AG04449 (cell line): Measurements from ENCODE around the gene FBXW8.

Source experiments
- CTCF ChIA-PET: fragments of 350-600 bp; formaldehyde crosslinking; extraction: SDS; loops from one replicate; lab custom pipeline; 2021; ENCODE audit warnings: antibody characterized with exemption; lab: Yijun Ruan, JAX
- POLR2A ChIA-PET: fragments of 400-600, 350-600 bp; formaldehyde crosslinking; extraction: SDS; loops from one replicate; lab custom pipeline; 2020; ENCODE audit warnings: antibody characterized with exemption, inconsistent platforms; lab: Yijun Ruan, JAX
- DNase-seq: peaks from one replicate; pipeline ENCODE4 v3.0.0-alpha.2; 2010; ENCODE audit warnings: low read depth, low spot score
- H3K4me3 ChIP-seq: 2 replicates; pipeline ENCODE4 v1.5.1; 2011; ENCODE audit warnings: low read depth, mild to moderate bottlenecking, control low read depth, low read length
- TF ChIP-seq, protein P1 (sequence below): IDR thresholded peaks from one replicate; pipeline ENCODE4 v1.5.1; 2011; ENCODE audit warnings: mild to moderate bottlenecking, moderate library complexity, low read length, control low read depth, inconsistent platforms; ENCODE audit not compliant: insufficient read depth; ENCODE audit errors: missing control alignments

The FBXW8 gene

DNA sequence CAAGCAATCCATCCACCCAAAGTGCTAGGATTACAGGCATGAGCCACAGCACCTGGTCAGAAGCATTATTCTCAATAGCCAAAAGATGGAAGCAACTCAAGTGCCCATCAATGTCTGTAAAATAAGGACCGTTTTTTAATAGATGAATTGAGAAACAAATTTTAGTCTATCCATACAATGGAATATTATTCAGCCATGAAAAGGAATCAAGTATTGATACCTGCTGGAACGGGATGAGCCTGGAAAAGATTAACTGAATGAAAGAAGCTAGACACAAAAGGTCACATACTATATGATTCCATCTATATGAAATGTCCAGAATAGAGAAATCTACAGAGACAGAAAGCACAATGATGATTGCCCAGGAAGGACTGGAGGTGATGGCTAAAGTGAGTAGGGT, 9.1 kb upstream of the FBXW8 start:
- TF ChIP-seq, protein P1, sequence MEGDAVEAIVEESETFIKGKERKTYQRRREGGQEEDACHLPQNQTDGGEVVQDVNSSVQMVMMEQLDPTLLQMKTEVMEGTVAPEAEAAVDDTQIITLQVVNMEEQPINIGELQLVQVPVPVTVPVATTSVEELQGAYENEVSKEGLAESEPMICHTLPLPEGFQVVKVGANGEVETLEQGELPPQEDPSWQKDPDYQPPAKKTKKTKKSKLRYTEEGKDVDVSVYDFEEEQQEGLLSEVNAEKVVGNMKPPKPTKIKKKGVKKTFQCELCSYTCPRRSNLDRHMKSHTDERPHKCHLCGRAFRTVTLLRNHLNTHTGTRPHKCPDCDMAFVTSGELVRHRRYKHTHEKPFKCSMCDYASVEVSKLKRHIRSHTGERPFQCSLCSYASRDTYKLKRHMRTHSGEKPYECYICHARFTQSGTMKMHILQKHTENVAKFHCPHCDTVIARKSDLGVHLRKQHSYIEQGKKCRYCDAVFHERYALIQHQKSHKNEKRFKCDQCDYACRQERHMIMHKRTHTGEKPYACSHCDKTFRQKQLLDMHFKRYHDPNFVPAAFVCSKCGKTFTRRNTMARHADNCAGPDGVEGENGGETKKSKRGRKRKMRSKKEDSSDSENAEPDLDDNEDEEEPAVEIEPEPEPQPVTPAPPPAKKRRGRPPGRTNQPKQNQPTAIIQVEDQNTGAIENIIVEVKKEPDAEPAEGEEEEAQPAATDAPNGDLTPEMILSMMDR = no peak
- ChIA-PET CTCF (no interaction called here), POLR2A (no interaction called here)
- DNase-seq = no peak
- H3K4me3 ChIP-seq = no peak overlapping the region

GRCh38 chr12:116903818-116904217, 6.9 kb upstream of the FBXW8 start:
- CTCF ChIA-PET = no interaction called here

DNA sequence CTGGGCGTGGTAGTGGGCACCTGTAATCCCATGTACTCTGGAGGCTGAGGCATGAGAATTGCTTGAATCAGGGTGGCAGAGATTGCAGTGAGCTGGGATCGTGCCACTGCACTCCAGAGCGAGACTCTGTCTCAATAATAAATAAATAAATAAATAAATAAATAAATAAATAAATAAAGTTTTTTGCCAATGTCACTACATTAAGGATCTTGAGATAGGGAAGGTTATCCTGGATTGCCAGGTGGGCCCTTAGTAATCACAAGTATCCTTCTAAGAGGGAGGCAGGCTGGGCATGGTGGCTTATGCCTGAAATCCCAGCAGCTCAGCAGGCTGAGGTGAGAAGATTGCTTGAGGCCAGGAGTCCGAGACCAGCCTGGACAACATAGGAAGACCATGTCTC, 4.5 kb upstream of the FBXW8 start:
- DNase-seq = no peak
- no peak overlapping the region for H3K4me3 ChIP-seq
- TF ChIP-seq, protein P1 = no peak
- POLR2A ChIA-PET = no interaction called here
- CTCF ChIA-PET = no interaction called here

More at GRCh38 chr12:116903818-116904217, 6.9 kb upstream of the FBXW8 start:
- DNase-seq = no peak
- TF ChIP-seq, protein P1 = no peak
- H3K4me3 ChIP-seq = no peak overlapping the region
- POLR2A ChIA-PET = no interaction called here

DNA sequence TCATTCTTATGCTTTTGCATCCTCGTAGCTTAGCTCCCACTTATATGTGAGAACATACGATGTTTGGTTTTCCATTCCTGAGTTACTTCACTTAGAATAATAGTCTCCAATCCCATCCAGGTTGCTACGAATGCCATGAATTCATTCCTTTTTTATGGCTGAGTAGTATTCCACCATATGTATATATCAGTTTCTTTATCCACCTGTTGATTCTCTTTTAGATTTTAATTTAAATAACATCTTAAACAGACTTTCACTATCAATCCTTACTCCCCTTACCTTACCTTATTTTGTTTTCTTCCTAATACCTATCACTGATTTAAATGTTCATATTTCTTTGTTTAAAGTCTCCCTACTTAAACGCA, 488 bp upstream of the FBXW8 start:
- POLR2A ChIA-PET = interaction anchor here (1.5 kb wide), 1 partner anchor 11 kb away, joined by 3 read pairs; no protein-coding TSS in a partner anchor
- CTCF ChIA-PET = no interaction called here
- TF ChIP-seq, protein P1 = no peak

DNA sequence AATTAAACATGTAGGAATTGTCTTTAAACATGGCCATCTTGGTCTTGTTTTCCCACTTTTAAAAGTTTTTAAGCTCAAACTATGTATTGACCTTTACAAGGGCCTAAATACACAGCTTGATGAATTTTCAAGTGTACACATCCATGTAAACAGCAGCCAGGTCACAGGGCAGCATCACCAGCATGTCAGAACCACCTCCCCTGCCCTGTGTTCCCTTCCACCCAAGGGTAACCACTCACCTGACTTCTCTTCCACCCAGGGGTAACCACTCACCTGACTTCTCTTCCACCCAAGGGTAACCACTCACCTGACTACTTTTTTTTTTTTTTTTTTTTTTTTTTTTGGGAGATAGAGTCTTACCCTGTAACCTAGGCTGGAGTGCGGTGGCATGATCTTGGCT, 4.6 kb downstream of the FBXW8 start:
- POLR2A ChIA-PET = interaction anchor here (0.6 kb wide), 1 partner anchor 18 kb away, joined by 3 read pairs; no protein-coding TSS in a partner anchor
- no peak for DNase-seq
- TF ChIP-seq, protein P1 = no peak
- no peak overlapping the region for H3K4me3 ChIP-seq
- CTCF ChIA-PET = no interaction called here

More for the DNA sequence above, 488 bp upstream of the FBXW8 start:
- H3K4me3 ChIP-seq = peak overlapping the region; percentile 80
- no peak for DNase-seq

- CTCF ChIA-PET = interaction anchor here (0.7 kb wide), 1 partner anchor 214 kb away, joined by 3 read pairs; no protein-coding TSS in a partner anchor
- no peak overlapping the region for H3K4me3 ChIP-seq
- TF ChIP-seq, protein P1 = no peak
- POLR2A ChIA-PET = no interaction called here
- no peak for DNase-seq
These were observed 5.4 kb downstream of the FBXW8 start for GRCh38 chr12:116916122-116916521.
